Measurements from ENCODE around the gene RTL5.

The RTL5 gene

GRCh38 chrX:72107841-72108595 lies 23.7 kb downstream of the RTL5 start:
- DNase-seq (ENCODE audit: low spot score) = no peak

- peak; percentile 68 for DNase-seq (ENCODE audit: low spot score)
Measured at GRCh38 chrX:72107320-72107719, 24.4 kb downstream of the RTL5 start.

GRCh38 chrX:72105436-72105835 lies 26.3 kb downstream of the RTL5 start:
- DNase-seq (ENCODE audit: low spot score) = peak; percentile 85

GRCh38 chrX:72102760-72103159 lies 29.0 kb downstream of the RTL5 start:
- DNase-seq (ENCODE audit: low spot score) = no peak

GRCh38 chrX:72102126-72102525 lies 29.6 kb downstream of the RTL5 start:
- DNase-seq (ENCODE audit: low spot score) = no peak

- no peak for DNase-seq (ENCODE audit: low spot score)
Measured at GRCh38 chrX:72101597-72102037, 30.1 kb downstream of the RTL5 start.

GRCh38 chrX:72100824-72101351 lies 30.8 kb downstream of the RTL5 start:
- DNase-seq (ENCODE audit: low spot score) = peak; percentile 83

GRCh38 chrX:72100051-72100755 lies 31.5 kb downstream of the RTL5 start:
- DNase-seq (ENCODE audit: low spot score) = peak; percentile 53

GRCh38 chrX:72097098-72097497 lies 34.6 kb downstream of the RTL5 start:
- DNase-seq (ENCODE audit: low spot score) = no peak

- no peak for DNase-seq (ENCODE audit: low spot score)
Measured at GRCh38 chrX:72095370-72095769, 36.3 kb downstream of the RTL5 start.

GRCh38 chrX:72094894-72095293 lies 36.8 kb downstream of the RTL5 start:
- DNase-seq (ENCODE audit: low spot score) = peak; percentile 85

GRCh38 chrX:72089254-72089653 lies 42.5 kb downstream of the RTL5 start:
- no peak for DNase-seq (ENCODE audit: low spot score)

GRCh38 chrX:72088761-72089160 lies 43.0 kb downstream of the RTL5 start:
- DNase-seq (ENCODE audit: low spot score) = no peak

- DNase-seq (ENCODE audit: low spot score) = no peak
Measured at GRCh38 chrX:72086995-72087394, 44.7 kb downstream of the RTL5 start.

- no peak for DNase-seq (ENCODE audit: low spot score)
Measured at GRCh38 chrX:72084114-72084513, 47.6 kb downstream of the RTL5 start.

GRCh38 chrX:72083291-72083690 lies 48.4 kb downstream of the RTL5 start:
- no peak for DNase-seq (ENCODE audit: low spot score)

- DNase-seq (ENCODE audit: low spot score) = no peak
Measured at GRCh38 chrX:72081605-72082320, 50.0 kb downstream of the RTL5 start.

GRCh38 chrX:72080800-72081199 lies 50.9 kb downstream of the RTL5 start:
- no peak for DNase-seq (ENCODE audit: low spot score)

GRCh38 chrX:72080150-72080549 lies 51.6 kb downstream of the RTL5 start:
- DNase-seq (ENCODE audit: low spot score) = no peak

GRCh38 chrX:72079607-72080006 lies 52.1 kb downstream of the RTL5 start:
- no peak for DNase-seq (ENCODE audit: low spot score)

GRCh38 chrX:72078411-72078810 lies 53.3 kb downstream of the RTL5 start:
- no peak for DNase-seq (ENCODE audit: low spot score)
